Lower lobe of right lung (tissue), 2 donors: ENCODE data around the gene TM4SF1. TPM values are rescaled to one million over a fixed set of nuclear protein-coding genes. Genes with fewer than 3 reads are reported as not detected.

Experiments used
- ATAC-seq, 2 donors: fragments of 200-7000 bp; cut with Tn5 transposase; one replicate each; pipeline ENCODE4 v1.9.1; 2020 to 2022; ENCODE audit warnings: mild to moderate bottlenecking in 2 of 2, moderate library complexity in 2 of 2
- DNase-seq: peaks from one replicate; pipeline ENCODE4 v3.0.0-alpha.2; 2020
- H3K27ac ChIP-seq: fragments of 200-600 bp; one replicate; pipeline ENCODE4 v1.8.0; 2022
- H3K27me3 ChIP-seq: fragments of 200-600 bp; one replicate; pipeline ENCODE4 v1.8.0; 2022; ENCODE audit warnings: low read depth
- H3K36me3 ChIP-seq: fragments of 200-600 bp; one replicate; pipeline ENCODE4 v1.8.0; 2022; ENCODE audit warnings: mild to moderate bottlenecking
- H3K4me1 ChIP-seq: fragments of 200-600 bp; one replicate; pipeline ENCODE4 v1.8.0; 2022
- H3K4me3 ChIP-seq: fragments of 200-600 bp; one replicate; pipeline ENCODE4 v1.8.0; 2022; ENCODE audit warnings: mild to moderate bottlenecking
- H3K9me3 ChIP-seq: fragments of 200-600 bp; one replicate; pipeline ENCODE4 v1.8.0; 2022
- intact Hi-C: fragments of 100-400 bp; cut with DNase I; formaldehyde crosslinking; loops from one replicate; pipeline ENCODE4 v1.11.0; 2022
- total RNA-seq: library from RNA; stranded (reverse); fragmentation: NEBNext Ultra II Directional; extraction: Animal tissue kit (Norgen Biotek cat#: 25700); gene quantifications from one replicate; pipeline ENCODE4 v1.2.1, GENCODE V29; 2021
- TF ChIP-seq, protein P1 (sequence below): fragments of 200-600 bp; IDR thresholded peaks from one replicate; pipeline ENCODE4 v1.8.0; 2022; ENCODE audit warnings: antibody characterized with exemption, mild to moderate bottlenecking
- donor health status: DM: no; HTN: yes; CAD: no; lungs with severe emphysema.

The TM4SF1 gene
- total RNA-seq, 1 donor from 2014 or later = 146 TPM

GRCh38 chr3:149331396-149331795 lies 46.1 kb downstream of the TM4SF1 start:
- ATAC-seq = no peak
- Histone ChIP-seq H3K36me3 (no peaks in the 10 kb centered on the region), H3K9me3 (no peaks in the 10 kb centered on the region), H3K27me3 (no peaks in the 10 kb centered on the region), H3K27ac (no peak overlapping the region), H3K4me3 (no peak overlapping the region), H3K4me1 (peaks cover 8% of the 10 kb centered on the region)
- TF ChIP-seq, protein P1, sequence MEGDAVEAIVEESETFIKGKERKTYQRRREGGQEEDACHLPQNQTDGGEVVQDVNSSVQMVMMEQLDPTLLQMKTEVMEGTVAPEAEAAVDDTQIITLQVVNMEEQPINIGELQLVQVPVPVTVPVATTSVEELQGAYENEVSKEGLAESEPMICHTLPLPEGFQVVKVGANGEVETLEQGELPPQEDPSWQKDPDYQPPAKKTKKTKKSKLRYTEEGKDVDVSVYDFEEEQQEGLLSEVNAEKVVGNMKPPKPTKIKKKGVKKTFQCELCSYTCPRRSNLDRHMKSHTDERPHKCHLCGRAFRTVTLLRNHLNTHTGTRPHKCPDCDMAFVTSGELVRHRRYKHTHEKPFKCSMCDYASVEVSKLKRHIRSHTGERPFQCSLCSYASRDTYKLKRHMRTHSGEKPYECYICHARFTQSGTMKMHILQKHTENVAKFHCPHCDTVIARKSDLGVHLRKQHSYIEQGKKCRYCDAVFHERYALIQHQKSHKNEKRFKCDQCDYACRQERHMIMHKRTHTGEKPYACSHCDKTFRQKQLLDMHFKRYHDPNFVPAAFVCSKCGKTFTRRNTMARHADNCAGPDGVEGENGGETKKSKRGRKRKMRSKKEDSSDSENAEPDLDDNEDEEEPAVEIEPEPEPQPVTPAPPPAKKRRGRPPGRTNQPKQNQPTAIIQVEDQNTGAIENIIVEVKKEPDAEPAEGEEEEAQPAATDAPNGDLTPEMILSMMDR = no peak
- intact Hi-C loops = no loop called here
- no peak for DNase-seq

DNA sequence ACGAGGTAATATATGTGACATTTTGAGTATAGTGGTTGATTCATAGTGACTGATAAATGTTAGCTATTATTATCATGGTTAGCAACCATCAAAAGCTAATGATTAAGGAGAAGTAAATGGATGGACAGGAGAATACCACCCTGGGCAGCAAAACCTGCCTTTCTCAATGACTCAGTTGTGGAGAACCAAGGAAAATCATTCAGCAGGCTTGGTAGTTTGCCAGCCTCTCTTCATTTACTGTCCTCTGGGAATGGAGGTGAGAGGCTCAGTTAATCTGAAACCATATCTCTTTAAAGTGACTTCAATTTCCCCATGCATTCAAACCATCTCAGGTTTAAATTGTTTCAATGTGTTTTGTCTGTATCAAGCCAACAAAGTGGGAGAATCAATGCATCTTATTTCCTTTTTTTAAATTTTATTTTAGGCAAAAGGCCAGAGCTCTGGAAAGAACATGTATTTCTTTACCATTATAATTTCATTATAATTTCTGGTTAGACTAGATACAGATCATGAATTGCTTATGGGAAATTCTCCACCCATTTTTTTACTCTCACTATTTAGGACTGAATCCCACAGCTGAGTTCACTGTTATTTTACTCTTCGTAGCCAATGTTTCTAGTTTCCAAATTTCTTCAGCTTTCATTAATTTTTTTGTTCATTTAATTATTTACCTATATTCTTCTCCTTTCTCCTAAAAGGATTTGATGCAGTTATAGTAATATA lies 46.7 kb downstream of the TM4SF1 start:
- Histone ChIP-seq H3K36me3 (no peaks in the 10 kb centered on the region), H3K4me3 (no peak overlapping the region), H3K27ac (no peak overlapping the region), H3K9me3 (no peaks in the 10 kb centered on the region), H3K4me1 (peaks cover 8% of the 10 kb centered on the region), H3K27me3 (no peaks in the 10 kb centered on the region)
- no peak for ATAC-seq
- TF ChIP-seq, protein P1 = no peak
- no peak for DNase-seq
- intact Hi-C loops = no loop called here

- TF ChIP-seq, protein P1 = no peak
- ATAC-seq (no peak), DNase-seq (no peak)
- Histone ChIP-seq H3K27ac (no peak overlapping the region), H3K36me3 (no peaks in the 10 kb centered on the region), H3K9me3 (no peaks in the 10 kb centered on the region), H3K27me3 (no peaks in the 10 kb centered on the region), H3K4me1 (peaks cover 4% of the 10 kb centered on the region), H3K4me3 (no peak overlapping the region)
- intact Hi-C loops = no loop called here
Observed at GRCh38 chr3:149327156-149327555, 50.3 kb downstream of the TM4SF1 start.

GRCh38 chr3:149325581-149325980 lies 51.9 kb downstream of the TM4SF1 start:
- TF ChIP-seq, protein P1 = no peak
- DNase-seq (no peak), ATAC-seq (no peak)
- Histone ChIP-seq H3K36me3 (no peaks in the 10 kb centered on the region), H3K4me3 (no peak overlapping the region), H3K9me3 (no peaks in the 10 kb centered on the region), H3K27me3 (no peaks in the 10 kb centered on the region), H3K27ac (no peak overlapping the region), H3K4me1 (no peaks in the 10 kb centered on the region)
- intact Hi-C loops = no loop called here

GRCh38 chr3:149324332-149324731 lies 53.1 kb downstream of the TM4SF1 start:
- Histone ChIP-seq H3K36me3 (no peaks in the 10 kb centered on the region), H3K27ac (no peak overlapping the region), H3K27me3 (no peaks in the 10 kb centered on the region), H3K4me3 (no peak overlapping the region), H3K9me3 (no peaks in the 10 kb centered on the region), H3K4me1 (no peaks in the 10 kb centered on the region)
- ATAC-seq (no peak), DNase-seq (no peak)
- intact Hi-C loops = no loop called here
- TF ChIP-seq, protein P1 = no peak
